Hepatocyte (in vitro differentiated cells): ENCODE measurements around the gene ZNF683. TPM values are rescaled to one million over a fixed set of nuclear protein-coding genes. Genes with fewer than 3 reads are reported as not detected.

ENCODE experiments used
- DNase-seq: peaks from one replicate; pipeline ENCODE4 v3.0.0-alpha.2; 2016; ENCODE audit warnings: low spot score
- H2AFZ ChIP-seq: fragments of 200-600 bp; sonication (generic); 2 replicates; pipeline ENCODE4 v1.6.0; 2016; ENCODE audit warnings: antibody characterized with exemption, mild to moderate bottlenecking
- H3K27ac ChIP-seq: fragments of 200-600 bp; sonication (generic); 2 replicates; pipeline ENCODE4 v1.5.1; 2016; ENCODE audit warnings: mild to moderate bottlenecking
- H3K27me3 ChIP-seq: fragments of 200-600 bp; sonication (generic); 2 replicates; pipeline ENCODE4 v1.6.1; 2016
- H3K36me3 ChIP-seq: fragments of 200-600 bp; sonication (generic); replicated peaks from 2 replicates; pipeline ENCODE4 v1.5.1; 2016; ENCODE audit warnings: low read depth; ENCODE audit not compliant: insufficient read depth
- H3K4me1 ChIP-seq: fragments of 200-600 bp; sonication (generic); 2 replicates; pipeline ENCODE4 v1.5.1; 2016; ENCODE audit warnings: mild to moderate bottlenecking, moderate library complexity; ENCODE audit not compliant: insufficient read depth
- H3K4me2 ChIP-seq: fragments of 200-600 bp; sonication (generic); 2 replicates; pipeline ENCODE4 v1.6.0; 2016
- H3K4me3 ChIP-seq: fragments of 200-600 bp; sonication (generic); 2 replicates; pipeline ENCODE4 v1.5.1; 2016; ENCODE audit warnings: mild to moderate bottlenecking
- H3K79me2 ChIP-seq: fragments of 200-600 bp; sonication (generic); 2 replicates; pipeline ENCODE4 v1.6.0; 2017; ENCODE audit warnings: mild to moderate bottlenecking
- H3K9me2 ChIP-seq: fragments of 200-600 bp; sonication (generic); replicated peaks from 2 replicates; pipeline ENCODE4 v1.6.0; 2017; ENCODE audit warnings: mild to moderate bottlenecking; ENCODE audit not compliant: insufficient read depth
- H3K9me3 ChIP-seq: fragments of 200-600 bp; sonication (generic); 2 replicates; pipeline ENCODE4 v1.5.1; 2016; ENCODE audit warnings: low read depth, mild to moderate bottlenecking
- H4K20me1 ChIP-seq: fragments of 200-600 bp; sonication (generic); 2 replicates; pipeline ENCODE4 v1.6.0; 2016; ENCODE audit warnings: mild to moderate bottlenecking; ENCODE audit not compliant: insufficient read depth, poor library complexity, severe bottlenecking
- EZH2 ChIP-seq: fragments of 200-600 bp; sonication (generic); IDR thresholded peaks from 2 replicates; pipeline ENCODE4 v1.6.1; 2016; ENCODE audit warnings: antibody characterized with exemption, mild to moderate bottlenecking, borderline replicate concordance
- EZH2phosphoT487 ChIP-seq: fragments of 200-600 bp; sonication (generic); IDR thresholded peaks from one replicate; pipeline ENCODE4 v1.6.1; 2018; ENCODE audit warnings: antibody characterized with exemption, mild to moderate bottlenecking, low read depth, moderate library complexity; ENCODE audit not compliant: unreplicated experiment, severe bottlenecking
- WGBS: methylation state at CpG from one replicate; pipeline ENCODE4 v1.1.6; 2016; ENCODE audit warnings: low lambda C conversion rate; ENCODE audit errors: missing lambda C conversion rate; 5-methylcytosine and 5-hydroxymethylcytosine counted together
- polyA plus RNA-seq: library from polyadenylated mRNA; unstranded; fragments of >200 nt; fragmentation: Nextera tagmentation; extraction: Ambion mirVana; gene quantifications from 2 replicates; pipeline ENCODE4 v1.2.1, GENCODE V29; 2016
- total RNA-seq: library from RNA; depleted of rRNA; stranded (reverse); fragments of >200 nt; gene quantifications from 2 replicates; pipeline ENCODE4 v1.2.3, GENCODE V29; 2014
- TF ChIP-seq, protein P1 (sequence below): fragments of 200-600 bp; sonication (generic); IDR thresholded peaks from 2 replicates; pipeline ENCODE4 v1.5.1; 2016; ENCODE audit warnings: antibody characterized with exemption, mild to moderate bottlenecking; ENCODE audit not compliant: poor library complexity

Gene ZNF683
- total and polyA plus RNA-seq, 2 experiments from 2014 or later = not detected

DNA sequence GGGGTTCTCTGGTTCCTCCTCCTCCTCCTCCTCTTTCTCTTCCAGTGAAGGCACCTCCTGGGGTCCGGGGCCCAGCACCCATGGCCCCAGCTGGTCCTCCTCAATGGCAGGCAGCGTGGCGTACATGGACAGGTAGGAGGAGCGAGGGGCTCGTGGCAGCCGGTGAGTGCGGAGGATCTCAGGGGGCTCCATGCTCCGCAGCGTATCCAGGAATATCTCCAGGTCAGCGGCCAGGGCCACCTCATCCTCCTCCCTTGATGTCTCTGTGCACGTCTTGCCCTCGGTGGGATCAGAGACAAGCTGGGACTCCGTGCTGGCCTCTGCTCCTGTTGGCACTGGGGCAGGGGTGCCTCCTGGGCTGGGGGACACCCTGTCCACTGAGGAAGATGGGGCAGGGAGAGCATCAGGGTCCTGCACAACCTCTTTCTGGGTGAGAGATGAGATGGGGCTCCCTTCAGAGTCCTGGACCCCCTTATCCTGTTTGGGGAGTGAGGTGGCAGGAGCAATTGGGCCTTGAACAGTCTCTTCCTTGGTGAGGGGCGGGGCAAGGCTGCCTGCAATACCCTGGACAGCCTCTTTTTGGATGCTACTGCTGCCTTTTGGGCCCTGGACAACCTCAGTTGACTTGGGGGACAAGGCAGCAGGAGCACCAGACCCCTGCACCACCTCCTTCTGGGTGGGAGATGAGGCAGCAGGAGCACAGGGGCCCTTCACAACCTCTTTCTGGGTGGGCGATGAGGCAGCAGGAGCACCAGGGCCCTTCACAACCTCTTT lies 28.2 kb downstream of the ZNF683 start:
- no peak overlapping the region for H3K27ac ChIP-seq
- H2AFZ ChIP-seq = no peak overlapping the region
- no peak for DNase-seq
- H3K4me2 ChIP-seq = no peak overlapping the region
- no peaks in the 10 kb centered on the region for H3K9me3 ChIP-seq
- TF ChIP-seq, protein P1, sequence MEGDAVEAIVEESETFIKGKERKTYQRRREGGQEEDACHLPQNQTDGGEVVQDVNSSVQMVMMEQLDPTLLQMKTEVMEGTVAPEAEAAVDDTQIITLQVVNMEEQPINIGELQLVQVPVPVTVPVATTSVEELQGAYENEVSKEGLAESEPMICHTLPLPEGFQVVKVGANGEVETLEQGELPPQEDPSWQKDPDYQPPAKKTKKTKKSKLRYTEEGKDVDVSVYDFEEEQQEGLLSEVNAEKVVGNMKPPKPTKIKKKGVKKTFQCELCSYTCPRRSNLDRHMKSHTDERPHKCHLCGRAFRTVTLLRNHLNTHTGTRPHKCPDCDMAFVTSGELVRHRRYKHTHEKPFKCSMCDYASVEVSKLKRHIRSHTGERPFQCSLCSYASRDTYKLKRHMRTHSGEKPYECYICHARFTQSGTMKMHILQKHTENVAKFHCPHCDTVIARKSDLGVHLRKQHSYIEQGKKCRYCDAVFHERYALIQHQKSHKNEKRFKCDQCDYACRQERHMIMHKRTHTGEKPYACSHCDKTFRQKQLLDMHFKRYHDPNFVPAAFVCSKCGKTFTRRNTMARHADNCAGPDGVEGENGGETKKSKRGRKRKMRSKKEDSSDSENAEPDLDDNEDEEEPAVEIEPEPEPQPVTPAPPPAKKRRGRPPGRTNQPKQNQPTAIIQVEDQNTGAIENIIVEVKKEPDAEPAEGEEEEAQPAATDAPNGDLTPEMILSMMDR = no peak
- TF ChIP-seq EZH2 (no peak), EZH2phosphoT487 (no peak)
- H3K79me2 ChIP-seq = no peaks in the 10 kb centered on the region
- H3K9me2 ChIP-seq = no peaks in the 10 kb centered on the region
- H4K20me1 ChIP-seq = no peaks in the 10 kb centered on the region
- no peaks in the 10 kb centered on the region for H3K36me3 ChIP-seq
- no peaks in the 10 kb centered on the region for H3K4me1 ChIP-seq
- no peaks in the 10 kb centered on the region for H3K27me3 ChIP-seq
- 98% methylated on average over 15 of the region's 15 CpGs for WGBS
- no peak overlapping the region for H3K4me3 ChIP-seq

DNA sequence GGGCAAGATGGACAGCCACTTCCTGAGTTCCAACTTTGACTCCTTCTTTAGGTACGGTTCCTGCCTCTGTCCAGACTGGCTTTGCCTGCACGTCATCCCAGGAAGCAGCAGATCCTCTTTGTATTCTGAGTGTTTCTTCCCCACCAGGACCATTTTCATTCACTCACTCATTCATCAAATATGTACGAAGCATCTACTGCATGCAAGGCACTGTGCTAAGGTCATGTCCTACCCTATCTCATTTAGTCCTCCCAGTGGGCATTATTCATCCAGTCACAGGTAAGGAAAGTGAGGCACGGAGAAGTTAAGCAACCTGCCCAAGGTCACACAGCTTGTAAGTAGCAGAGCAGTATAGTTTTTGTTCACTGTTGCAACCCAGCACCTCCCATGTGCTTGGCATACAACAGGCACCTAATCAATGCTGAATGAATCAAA lies 32.5 kb downstream of the ZNF683 start:
- Histone ChIP-seq H3K27ac (no peak overlapping the region), H3K9me2 (no peaks in the 10 kb centered on the region), H3K9me3 (no peaks in the 10 kb centered on the region), H3K36me3 (no peaks in the 10 kb centered on the region), H3K4me2 (no peak overlapping the region), H3K79me2 (no peaks in the 10 kb centered on the region), H3K4me3 (no peak overlapping the region), H3K4me1 (no peaks in the 10 kb centered on the region), H2AFZ (no peak overlapping the region), H4K20me1 (no peaks in the 10 kb centered on the region), H3K27me3 (no peaks in the 10 kb centered on the region)
- WGBS = 84% methylated on average over 4 of the region's 4 CpGs
- TF ChIP-seq EZH2phosphoT487 (no peak), EZH2 (no peak)
- TF ChIP-seq, protein P1 = no peak
- no peak for DNase-seq

DNA sequence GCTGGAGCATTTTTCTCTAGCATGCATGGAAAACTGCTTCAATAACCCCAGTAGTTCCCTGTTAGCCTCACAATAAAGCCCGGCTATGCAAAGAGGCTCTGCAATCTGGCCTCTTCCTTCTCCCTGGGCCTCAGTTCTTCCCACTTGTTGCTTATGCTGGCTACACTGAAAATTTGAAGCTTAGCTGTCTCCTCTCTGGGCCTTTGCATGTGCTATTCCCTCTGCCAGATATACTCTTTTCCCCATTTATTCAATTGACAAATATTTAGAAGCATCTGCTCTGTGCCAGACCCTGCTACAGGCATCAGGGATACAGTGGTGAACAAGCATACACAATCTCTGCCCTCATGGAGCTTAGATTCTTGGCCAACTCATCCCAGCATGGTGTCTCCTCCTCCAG lies 33.9 kb downstream of the ZNF683 start:
- no peak overlapping the region for H3K4me3 ChIP-seq
- H3K4me2 ChIP-seq = no peak overlapping the region
- TF ChIP-seq, protein P1 = no peak
- TF ChIP-seq EZH2phosphoT487 (no peak), EZH2 (no peak)
- H4K20me1 ChIP-seq = no peaks in the 10 kb centered on the region
- H3K27me3 ChIP-seq = no peaks in the 10 kb centered on the region
- DNase-seq = no peak
- 87% methylated on average over 1 of the region's 1 CpG for WGBS
- no peaks in the 10 kb centered on the region for H3K9me2 ChIP-seq
- H3K27ac ChIP-seq = no peak overlapping the region
- H3K4me1 ChIP-seq = no peaks in the 10 kb centered on the region
- H3K9me3 ChIP-seq = no peaks in the 10 kb centered on the region
- no peaks in the 10 kb centered on the region for H3K79me2 ChIP-seq
- no peaks in the 10 kb centered on the region for H3K36me3 ChIP-seq
- H2AFZ ChIP-seq = no peak overlapping the region

DNA sequence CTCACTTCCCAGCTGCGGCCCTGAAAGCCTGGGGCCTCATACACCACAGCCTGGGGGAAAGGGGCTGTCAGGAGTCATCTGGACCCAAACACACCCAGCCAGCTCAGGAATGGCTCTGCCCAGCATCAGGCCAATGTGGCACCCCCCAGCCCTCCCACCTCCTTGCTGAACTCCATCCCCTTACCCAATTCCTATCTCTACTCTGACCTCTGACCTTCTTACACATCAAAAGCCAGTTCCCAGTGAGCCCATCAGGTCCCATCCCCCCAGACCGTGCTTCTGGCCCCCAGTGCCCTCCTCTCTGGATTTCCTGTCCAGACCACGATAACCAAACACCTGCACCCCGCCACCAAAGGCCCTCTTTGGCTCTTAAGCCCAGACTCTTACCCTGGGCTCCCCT lies 34.9 kb downstream of the ZNF683 start:
- no peak overlapping the region for H2AFZ ChIP-seq
- H3K36me3 ChIP-seq = no peaks in the 10 kb centered on the region
- no peak overlapping the region for H3K27ac ChIP-seq
- TF ChIP-seq EZH2phosphoT487 (no peak), EZH2 (no peak)
- TF ChIP-seq, protein P1 = no peak
- H3K4me1 ChIP-seq = no peaks in the 10 kb centered on the region
- H4K20me1 ChIP-seq = no peaks in the 10 kb centered on the region
- 76% methylated on average over 4 of the region's 4 CpGs for WGBS
- H3K4me3 ChIP-seq = no peak overlapping the region
- no peaks in the 10 kb centered on the region for H3K9me3 ChIP-seq
- no peaks in the 10 kb centered on the region for H3K27me3 ChIP-seq
- H3K4me2 ChIP-seq = no peak overlapping the region
- no peak for DNase-seq
- no peaks in the 10 kb centered on the region for H3K9me2 ChIP-seq
- no peaks in the 10 kb centered on the region for H3K79me2 ChIP-seq
